K562 (cell line): ENCODE results near the gene ZNF626. TPM values are rescaled to one million over a fixed set of nuclear protein-coding genes. Genes with fewer than 3 reads are reported as not detected.

Experiments
- ATAC-seq: fragments of 200-7000 bp; cut with Tn5 transposase; 3 replicates; pipeline ENCODE4 v1.9.1; 2020; ENCODE audit warnings: moderate library complexity
- BruUV-seq: library from RNA; stranded (reverse); fragments of 400-500 nt; replicated peaks from 2 replicates; lab custom pipeline; 2021; lab: Mats Ljungman, UMichigan
- CTCF ChIA-PET: fragments of 300-600 bp; formaldehyde crosslinking; extraction: SDS; loops from one replicate; lab custom pipeline; 2021; ENCODE audit warnings: low intra/inter-chr PET ratio; lab: Yijun Ruan, JAX
- POLR2A ChIA-PET: fragments of 300-600, 350-650 bp; sonication (Branson Sonifier 250); formaldehyde crosslinking; extraction: SDS; loops from one replicate; lab custom pipeline; 2021; ENCODE audit warnings: antibody characterized with exemption, inconsistent platforms; lab: Yijun Ruan, JAX
- DNase-seq, 4 experiments: peaks; one replicate each; pipeline versions ENCODE4 v3.0.0 to v3.0.0-alpha.2; 2011 to 2018; ENCODE audit warnings: low spot score in 3 of 4, mixed read lengths in 3 of 4; ENCODE audit errors: extremely low read depth in 1 of 4
- FAIRE-seq: peaks from 2 replicates; lab custom pipeline; 2011; peaks lifted over from hg19 to GRCh38; lab: Jason Lieb, UNC
- H2AFZ ChIP-seq: 2 replicates; pipeline ENCODE4 v1.6.0; 2011; ENCODE audit warnings: low read depth, low read length, control low read depth, inconsistent platforms
- H3K27ac ChIP-seq: fragments of 200-600 bp; 3 replicates; pipeline ENCODE4 v1.8.0; 2011; ENCODE audit warnings: low read depth, mild to moderate bottlenecking, control low read depth, inconsistent platforms, low read length, moderate library complexity, mixed read lengths; ENCODE audit errors: extremely low read depth
- H3K27me3 ChIP-seq, 2 experiments: fragments of 300-600 bp in 1 of 2; 2 replicates in 1 of 2; 3 replicates in 1 of 2; pipeline versions ENCODE4 v1.6.0 to v1.8.0; 2011; ENCODE audit warnings: inconsistent platforms in 2 of 2, low read length in 2 of 2, mild to moderate bottlenecking in 1 of 2, mixed read lengths in 1 of 2, moderate library complexity in 1 of 2; ENCODE audit not compliant: control insufficient read depth in 2 of 2, insufficient read depth in 2 of 2
- H3K36me3 ChIP-seq: fragments of 300-600 bp; 3 replicates; pipeline ENCODE4 v1.8.0; 2011; ENCODE audit warnings: mild to moderate bottlenecking, low read length, inconsistent platforms; ENCODE audit not compliant: control insufficient read depth, insufficient read depth
- H3K4me1 ChIP-seq, 2 experiments: fragments of 200-600 bp in 1 of 2; replicated peaks in 1 of 2; 2 replicates in 1 of 2; 3 replicates in 1 of 2; pipeline versions ENCODE4 v1.5.1 to v1.8.0; 2011; ENCODE audit warnings: inconsistent platforms in 2 of 2, low read length in 2 of 2, mild to moderate bottlenecking in 1 of 2, mixed read lengths in 1 of 2, moderate library complexity in 1 of 2; ENCODE audit not compliant: control insufficient read depth in 2 of 2, insufficient read depth in 2 of 2
- H3K4me2 ChIP-seq: 2 replicates; pipeline ENCODE4 v1.6.1; 2011; ENCODE audit warnings: low read length, control low read depth, inconsistent platforms, mixed read lengths; ENCODE audit not compliant: insufficient read depth
- H3K4me3 ChIP-seq: fragments of 200-600 bp; sonication (generic), shearing (Covaris generic); 2 replicates; pipeline ENCODE4 v1.5.1; 2016; ENCODE audit warnings: control low read depth, inconsistent platforms
- H3K79me2 ChIP-seq: fragments of 200-600 bp; 3 replicates; pipeline ENCODE4 v1.8.0; 2011; ENCODE audit warnings: low read length, inconsistent platforms; ENCODE audit not compliant: control insufficient read depth, insufficient read depth
- H3K9ac ChIP-seq, 2 experiments: 2 replicates each; pipeline versions ENCODE4 v1.6.0 to v1.6.1; 2011; ENCODE audit warnings: low read depth in 2 of 2, low read length in 2 of 2, control low read depth in 1 of 2, inconsistent platforms in 1 of 2, mild to moderate bottlenecking in 1 of 2, mixed read lengths in 1 of 2; ENCODE audit not compliant: insufficient read depth in 1 of 2
- H3K9me1 ChIP-seq: one replicate; pipeline ENCODE4 v1.6.0; 2011; ENCODE audit warnings: inconsistent platforms, mild to moderate bottlenecking, low read length, moderate library complexity; ENCODE audit not compliant: control insufficient read depth, insufficient read depth
- H3K9me3 ChIP-seq: replicated peaks from 2 replicates; pipeline ENCODE4 v1.5.1; 2011; ENCODE audit warnings: low read depth, low read length, inconsistent platforms; ENCODE audit not compliant: control insufficient read depth, insufficient read depth
- H4K20me1 ChIP-seq: replicated peaks from 2 replicates; pipeline ENCODE4 v1.6.1; 2011; ENCODE audit warnings: low read length, inconsistent platforms, mixed read lengths; ENCODE audit not compliant: control insufficient read depth, insufficient read depth
- CHCHD3 ChIP-seq: fragments of 250-450 bp; sonication (Bioruptor Pico); IDR thresholded peaks from 2 replicates; pipeline ENCODE4 v2.1.2; 2022; ENCODE audit warnings: mild to moderate bottlenecking
- EGR1 ChIP-seq: fragments of 450-650 bp; conservative IDR thresholded peaks from 2 replicates; pipeline ENCODE4 v1.6.1; 2017; ENCODE audit warnings: mild to moderate bottlenecking
- EP400 ChIP-seq: fragments of 450-650 bp; IDR thresholded peaks from 2 replicates; pipeline ENCODE4 v1.6.1; 2017; ENCODE audit warnings: antibody characterized with exemption, mild to moderate bottlenecking, moderate library complexity
- GTF2F1 ChIP-seq: IDR thresholded peaks from 2 replicates; pipeline ENCODE4 v1.6.1; 2011; ENCODE audit warnings: low read depth, low read length, improper control_type of control experiment
- POLR2G ChIP-seq: fragments of 200-400 bp; formaldehyde crosslinking; IDR thresholded peaks from 2 replicates; pipeline ENCODE4 v1.6.1; 2017; ENCODE audit warnings: low read depth, mild to moderate bottlenecking, antibody characterized with exemption, low read length, moderate library complexity
- RERE ChIP-seq: sonication (generic); formaldehyde crosslinking; IDR thresholded peaks from 2 replicates; pipeline ENCODE4 v1.8.0; 2023; ENCODE audit warnings: missing genetic modification reagents, mild to moderate bottlenecking, borderline replicate concordance
- SAP30 ChIP-seq: fragments of 200-600 bp; sonication (generic); IDR thresholded peaks from 2 replicates; pipeline ENCODE4 v1.6.1; 2012; ENCODE audit warnings: borderline replicate concordance, low read depth, mild to moderate bottlenecking, moderate library complexity, low read length, control low read depth, inconsistent platforms; ENCODE audit not compliant: insufficient read depth, poor library complexity, severe bottlenecking
- SLC30A9 ChIP-seq: fragments of 250-450 bp; sonication (Bioruptor Pico); IDR thresholded peaks from 2 replicates; pipeline ENCODE4 v1.8.0; 2022; ENCODE audit warnings: mild to moderate bottlenecking, moderate library complexity
- TOE1 ChIP-seq, 2 experiments: fragments of 450-650 bp in 1 of 2; sonication (generic) in 1 of 2; formaldehyde crosslinking in 1 of 2; IDR thresholded peaks; 2 replicates each; pipeline versions ENCODE4 v1.7.1 to v1.8.0; 2016 to 2022; ENCODE audit warnings: borderline replicate concordance in 2 of 2, mild to moderate bottlenecking in 2 of 2, antibody characterized with exemption in 1 of 2, inconsistent platforms in 1 of 2, low read depth in 1 of 2, missing genetic modification reagents in 1 of 2, moderate library complexity in 1 of 2
- ZBTB1 ChIP-seq: sonication (generic); formaldehyde crosslinking; IDR thresholded peaks from 2 replicates; pipeline ENCODE4 v1.8.1; 2023; ENCODE audit warnings: missing genetic modification reagents, low read depth, mild to moderate bottlenecking, borderline replicate concordance
- ZNF41 ChIP-seq: fragments of 250-450 bp; sonication (Bioruptor Pico); conservative IDR thresholded peaks from 2 replicates; pipeline ENCODE4 v1.4.0; 2020; ENCODE audit warnings: mild to moderate bottlenecking
- WGBS: fragments of 100-300 bp; shearing (Covaris generic); methylation state at CpG from one replicate; pipeline ENCODE4 v1.1.6; 2016; ENCODE audit warnings: low coverage, mixed read lengths; ENCODE audit not compliant: insufficient coverage; ENCODE audit errors: missing lambda C conversion rate; 5-methylcytosine and 5-hydroxymethylcytosine counted together
- in situ Hi-C: fragments of 300-500 bp; cut with MboI; formaldehyde crosslinking; loops from 4 replicates; pipeline ENCODE4 v1.15.0; 2018; ENCODE audit warnings: inconsistent platforms, mixed read lengths
- intact Hi-C: fragments of 100-400 bp; cut with micrococcal nuclease; formaldehyde crosslinking; loops from 2 replicates; pipeline ENCODE4 v1.14.2; 2022
- polyA plus RNA-seq, 8 experiments: library from polyadenylated mRNA; depleted of rRNA in 4 of 8; stranded (reverse) in 5 of 8; unstranded in 3 of 8; fragments of >200 nt; fragmentation: Nextera tagmentation in 2 of 8; fragmentation: Illumina TruSeq in 1 of 8; extraction: Ambion mirVana in 2 of 8; extraction: Trizol in 1 of 8; gene quantifications; 2 replicates each; pipeline versions ENCODE4 v1.2.1 to v1.2.3, GENCODE V29; 2011 to 2014; ENCODE audit warnings: inconsistent platforms in 1 of 8, missing spikeins in 1 of 8
- total RNA-seq, 7 experiments: library from RNA; depleted of rRNA in 6 of 7; stranded (reverse); fragments of >200 nt in 6 of 7; fragmentation: Illumina TruSeq in 2 of 7; extraction: Trizol in 2 of 7; gene quantifications; 2 replicates each; pipeline versions ENCODE4 v1.2.1 to v1.2.3, GENCODE V29; 2011 to 2021; ENCODE audit warnings: low replicate concordance in 1 of 7

The ZNF626 gene
- total and polyA plus RNA-seq, 9 of the 15 experiments (the other 6 are each of a cell fraction or from before 2014, with no cell fraction given): 1.6 to 7.7 (median 4.1) TPM

- Histone ChIP-seq H3K9me3 (no peaks in the 10 kb centered on the region), H3K4me1 (no peaks in the 10 kb centered on the region), H4K20me1 (no peaks in the 10 kb centered on the region), H3K27me3 (no peaks in the 10 kb centered on the region), H3K9me1 (no peaks in the 10 kb centered on the region), H3K79me2 (no peaks in the 10 kb centered on the region), H3K9ac (no peak overlapping the region), H3K4me2 (no peak overlapping the region), H2AFZ (no peak overlapping the region), H3K36me3 (no peaks in the 10 kb centered on the region), H3K4me3 (no peak overlapping the region), H3K27ac (no peak overlapping the region)
- no peak for FAIRE-seq
- in situ Hi-C loops (no loop called here), intact Hi-C loops (no loop called here)
- no TSS peak for BruUV-seq
- ChIA-PET POLR2A (no interaction called here), CTCF (no interaction called here)
- no peak for TF ChIP-seq RERE (CRISPR knock-in tag)
- no peak for TF ChIP-seq SLC30A9 (CRISPR knock-in tag)
- TF ChIP-seq POLR2G: no peak
- TF ChIP-seq EP400: no peak
- no peak for TF ChIP-seq CHCHD3 (CRISPR knock-in tag)
- TF ChIP-seq EGR1: no peak
- no peak for TF ChIP-seq TOE1 (IDR thresholded peaks at IDR 0.05; ENCODE audit: borderline replicate concordance)
- TF ChIP-seq TOE1 (CRISPR knock-in tag; IDR thresholded peaks at IDR 0.05; ENCODE audit: borderline replicate concordance, low read depth): no peak
- no peak for TF ChIP-seq ZBTB1 (CRISPR knock-in tag)
- no peak for TF ChIP-seq SAP30
- TF ChIP-seq ZNF41 (CRISPR knock-in tag): no peak
- no peak for TF ChIP-seq GTF2F1
- 2% methylated on average over 5 of the region's 6 CpGs for WGBS
- no peak for ATAC-seq
- no peak for DNase-seq
Observed at GRCh38 chr19:20611866-20612265, 49.5 kb downstream of the ZNF626 start.
